Vagina (tissue), 2 donors: Measurements from ENCODE around the gene ATG4A.

Experiments
- CTCF ChIP-seq, 3 experiments: fragments of 450-650 bp in 2 of 3; fragments of 200-600 bp in 1 of 3; sonication (generic) in 1 of 3; IDR thresholded peaks; one replicate each; pipeline ENCODE4 v1.5.1; 2017 to 2019; ENCODE audit warnings: antibody characterized with exemption in 3 of 3, mild to moderate bottlenecking in 2 of 3, moderate library complexity in 2 of 3
- POLR2A ChIP-seq, 2 donors: fragments of 450-650 bp; IDR thresholded peaks; one replicate each; pipeline ENCODE4 v1.6.1; 2017; ENCODE audit warnings: antibody characterized with exemption in 2 of 2, mild to moderate bottlenecking in 2 of 2, moderate library complexity in 2 of 2

GRCh38 chrX:108162265-108162664, 70.7 kb downstream of the ATG4A start:
- TF ChIP-seq CTCF (IDR thresholded peaks at IDR 0.05) (no peak), POLR2A (IDR thresholded peaks at IDR 0.05) (no peak)
